PC-9 (cell line): ENCODE results near the gene CCL21.

Experiments used
- CTCF ChIP-seq: fragments of 200-600 bp; sonication (generic); conservative IDR thresholded peaks from 2 replicates; pipeline ENCODE4 v1.6.1; 2017; ENCODE audit warnings: mixed run types, antibody characterized with exemption, mild to moderate bottlenecking, moderate library complexity
- EZH2 ChIP-seq: fragments of 200-600 bp; sonication (generic); IDR thresholded peaks from 2 replicates; pipeline ENCODE4 v1.8.0; 2017; ENCODE audit warnings: antibody characterized with exemption, low read depth

- no peak for TF ChIP-seq CTCF
- no peak for TF ChIP-seq EZH2
These were observed 23.2 kb downstream of the CCL21 start for GRCh38 chr9:34686732-34687131.
